Measurements from ENCODE around the gene SPO11.
A peak's percentile ranks its signal among the peaks of the same experiment; 100 is the strongest.

SPO11 gene

DNA sequence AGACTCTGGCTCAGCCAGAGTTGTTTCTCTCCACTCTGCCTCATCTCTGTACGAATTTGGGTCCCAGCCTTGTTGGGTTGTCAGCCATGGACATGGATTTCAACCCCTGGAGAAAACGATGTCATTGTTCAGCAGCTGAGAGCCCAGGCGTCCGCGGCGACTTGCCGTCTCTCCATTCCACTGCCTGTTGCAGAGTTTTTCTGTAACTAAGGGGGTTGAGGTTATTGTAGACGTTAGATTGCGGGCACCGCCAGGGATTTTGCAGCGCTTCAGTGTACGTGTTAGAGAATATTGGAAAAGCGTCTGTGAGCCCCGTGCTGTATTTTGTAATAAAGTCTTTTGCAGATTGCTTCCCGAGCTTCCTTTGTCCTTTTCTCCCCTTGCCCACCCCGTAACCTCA lies 48.5 kb downstream of the SPO11 start:
- no peak for DNase-seq

DNA sequence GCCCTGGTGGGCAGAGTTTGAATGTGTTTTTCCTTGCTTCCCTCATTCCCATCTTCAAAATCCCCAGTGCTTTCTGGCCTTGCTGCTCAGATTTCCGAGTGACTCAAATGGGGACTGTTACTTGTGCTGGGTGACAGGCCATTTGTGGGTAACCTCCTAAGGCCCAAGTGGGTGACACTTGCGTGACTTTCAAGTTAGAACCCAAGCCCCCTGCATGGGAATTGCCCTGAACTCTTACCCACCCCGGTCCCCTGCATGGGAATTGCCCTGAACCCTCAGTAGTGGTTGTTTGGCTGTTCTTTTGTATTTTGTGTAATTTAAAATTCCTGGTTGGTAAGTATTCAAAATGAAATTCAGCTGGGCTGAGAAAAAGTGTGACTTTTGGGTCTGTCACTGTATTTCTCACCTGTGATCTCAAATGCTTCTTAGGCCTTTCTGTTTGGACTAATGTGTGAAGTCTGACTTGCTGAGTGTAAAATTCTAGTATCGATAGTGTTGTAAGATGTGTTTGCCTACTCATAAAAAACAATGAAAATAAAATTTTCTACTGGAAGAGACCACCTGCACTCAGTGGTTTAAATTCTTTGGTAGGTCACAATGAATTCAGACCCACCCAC lies 49.2 kb downstream of the SPO11 start:
- no peak for DNase-seq

DNA sequence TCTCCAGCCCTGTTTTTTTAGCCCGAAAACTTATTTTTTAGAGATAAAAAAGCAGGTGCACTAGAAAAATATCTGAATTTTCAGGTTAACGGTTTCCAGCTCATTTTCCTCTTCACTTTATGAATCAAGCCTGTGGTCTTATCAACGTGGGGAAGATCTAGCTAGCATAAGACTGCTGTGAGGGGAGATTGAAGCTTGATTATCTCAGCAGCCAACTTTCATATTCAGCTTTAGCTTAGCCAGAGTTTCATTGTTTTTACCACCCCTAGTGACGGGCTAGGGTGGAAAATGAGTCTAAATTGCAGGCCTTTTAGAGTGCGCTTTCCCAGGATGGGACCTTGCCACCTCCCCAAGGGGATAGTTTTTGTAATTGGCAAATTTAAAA lies 49.7 kb downstream of the SPO11 start:
- no peak for DNase-seq

DNA sequence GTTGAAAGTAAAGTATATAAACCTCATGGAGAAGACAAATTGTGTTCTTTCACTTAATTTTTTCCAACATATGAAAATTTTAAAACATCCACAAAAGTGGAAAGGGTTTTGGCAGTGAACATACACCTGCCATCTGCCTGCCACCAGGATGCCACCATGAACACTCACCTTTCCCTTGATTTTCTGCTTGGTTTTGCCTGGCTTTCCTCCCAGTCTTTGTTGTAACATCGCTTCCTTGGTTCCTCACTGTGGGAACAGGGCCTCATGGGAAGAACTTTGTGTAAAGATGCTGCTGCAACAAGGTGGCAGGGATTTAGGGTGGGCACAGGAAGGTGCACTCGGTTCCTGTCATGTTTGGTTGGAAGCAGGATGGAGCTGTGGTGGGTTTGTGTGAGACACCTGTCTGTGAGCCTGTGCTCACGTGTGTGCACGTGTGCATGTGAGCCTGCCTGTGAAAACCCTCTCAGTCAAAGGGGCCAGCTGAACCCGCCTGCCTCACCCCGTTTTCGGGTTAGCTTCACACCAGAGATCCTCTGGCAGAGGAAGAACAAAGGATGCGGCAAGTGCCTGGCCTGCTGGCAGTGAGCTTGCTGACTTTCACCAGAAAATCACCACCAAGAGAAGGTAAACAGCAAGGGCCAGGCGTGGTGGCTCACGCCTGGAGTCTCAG lies 50.6 kb downstream of the SPO11 start:
- DNase-seq, result no peak

DNA sequence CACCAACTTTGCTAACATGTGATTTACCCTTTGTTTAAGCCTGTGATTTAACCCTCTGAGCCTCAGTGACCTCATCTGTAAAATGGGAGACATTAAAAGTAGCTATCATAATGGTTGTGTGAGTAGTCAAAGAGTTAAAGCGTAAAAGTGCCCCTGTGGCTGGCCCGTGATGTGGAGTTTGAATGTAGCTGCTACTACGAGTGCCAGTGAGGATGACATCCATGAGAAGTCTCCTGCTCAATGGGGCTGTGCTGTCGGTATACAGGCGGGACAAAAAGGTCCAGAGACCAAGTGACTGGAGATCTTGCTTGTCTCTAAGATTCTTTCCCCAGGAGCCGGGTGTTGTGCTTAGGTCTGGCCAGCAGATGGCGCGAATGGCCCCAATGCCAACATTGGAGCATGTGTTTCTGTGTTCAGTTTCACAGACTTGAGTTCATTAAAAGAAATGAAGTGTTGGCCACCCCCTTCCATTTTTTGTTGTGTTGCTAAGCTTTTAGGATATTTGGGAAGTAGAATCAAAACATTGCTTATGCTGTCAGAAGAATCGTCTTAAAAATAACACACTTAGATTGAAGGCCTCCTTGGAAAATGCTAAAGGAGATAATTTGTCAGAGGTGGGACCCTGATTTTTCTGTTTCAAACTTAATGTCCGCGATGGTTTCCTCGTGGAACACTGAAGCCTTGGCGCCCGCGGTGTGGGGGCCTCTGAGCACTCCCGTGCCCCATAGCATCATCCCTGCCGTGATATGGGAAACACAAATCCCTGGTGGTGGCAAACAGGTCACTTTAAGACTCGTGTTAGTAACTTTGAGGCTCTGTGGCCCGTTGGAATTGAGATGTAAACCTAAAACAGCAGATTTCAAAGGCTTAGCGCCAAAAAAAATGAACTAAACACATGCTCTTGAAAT lies 52.2 kb downstream of the SPO11 start:
- peak; percentile 26 for DNase-seq

DNA sequence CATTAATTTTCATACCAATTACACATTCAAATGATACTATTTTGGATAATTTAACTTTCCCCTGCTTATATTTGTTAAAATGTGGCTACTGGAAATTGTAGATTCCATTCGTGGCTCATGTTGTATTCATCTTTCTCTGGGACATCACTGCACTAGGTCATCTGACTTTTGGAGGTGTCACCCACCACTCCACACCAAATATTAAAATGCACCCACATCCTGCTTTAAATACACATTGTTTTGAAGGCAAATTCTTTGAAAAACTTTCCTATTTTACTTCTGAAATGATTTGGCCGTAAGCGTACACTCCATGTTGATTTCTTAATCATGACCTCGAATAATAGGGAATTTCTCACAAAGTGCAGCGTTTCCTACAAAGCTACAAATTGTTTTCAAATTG lies 52.9 kb downstream of the SPO11 start:
- no peak for DNase-seq

DNA sequence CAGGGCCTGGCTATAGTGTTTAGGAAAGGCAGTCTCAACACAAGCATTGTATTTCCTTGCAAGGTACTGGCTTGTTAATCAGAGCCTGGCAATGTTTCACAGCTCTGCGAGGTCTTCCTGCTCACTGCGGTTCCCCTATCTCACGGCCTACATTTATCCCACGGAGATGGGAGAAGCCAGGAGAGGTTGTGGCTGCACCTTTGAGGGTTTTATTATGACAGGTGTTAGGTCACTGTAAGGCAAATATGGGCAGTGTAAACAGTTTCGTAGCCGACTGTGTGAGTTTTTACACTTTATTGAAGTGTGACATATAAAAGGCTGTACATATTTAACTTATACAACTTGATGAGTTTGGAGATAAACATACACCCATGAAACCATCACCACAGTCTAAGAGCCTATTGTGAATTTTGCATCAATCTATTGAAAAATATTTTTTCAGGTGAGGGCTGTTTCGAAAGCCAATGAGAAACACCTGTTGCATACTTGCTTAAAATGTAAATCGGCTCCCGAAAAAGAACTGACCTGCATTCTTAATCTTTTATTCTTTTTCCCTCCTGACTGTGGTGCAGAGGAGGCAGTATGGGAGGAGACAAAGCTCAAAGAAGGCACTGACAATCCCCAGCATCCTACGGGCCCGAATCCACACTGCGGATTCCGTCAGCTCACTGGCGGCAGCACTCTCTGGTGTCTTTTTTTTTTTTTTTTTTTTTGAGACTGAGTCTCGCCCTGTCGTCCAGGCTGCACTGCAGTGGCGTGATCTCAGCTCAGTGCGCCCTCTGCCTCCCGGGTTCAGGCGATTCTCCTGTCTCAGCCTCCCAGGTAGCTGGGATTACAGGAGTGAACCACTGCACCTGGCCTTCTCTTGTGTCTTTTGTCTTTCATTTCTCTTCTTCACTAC lies 54.1 kb downstream of the SPO11 start:
- no peak for DNase-seq

DNA sequence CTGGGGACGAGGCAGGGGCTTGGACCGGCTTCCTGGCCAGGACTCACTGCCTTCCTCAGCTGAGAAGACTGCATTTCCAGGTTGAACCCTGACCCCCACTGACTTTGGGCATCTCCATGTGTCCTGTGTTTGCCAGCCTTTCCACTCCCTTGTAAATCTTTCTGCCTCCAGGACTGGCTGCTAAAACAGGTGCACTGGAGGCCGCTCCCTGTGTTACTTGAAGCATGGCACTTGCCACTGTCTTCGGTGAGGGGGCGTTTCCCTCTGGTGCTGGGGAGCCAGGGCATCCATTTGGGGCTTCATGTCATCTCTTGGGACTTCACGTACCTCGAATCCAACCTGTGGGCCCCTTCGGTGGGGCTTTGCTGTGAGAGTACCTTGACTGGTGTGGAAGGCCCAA lies 54.9 kb downstream of the SPO11 start:
- no peak for DNase-seq

DNA sequence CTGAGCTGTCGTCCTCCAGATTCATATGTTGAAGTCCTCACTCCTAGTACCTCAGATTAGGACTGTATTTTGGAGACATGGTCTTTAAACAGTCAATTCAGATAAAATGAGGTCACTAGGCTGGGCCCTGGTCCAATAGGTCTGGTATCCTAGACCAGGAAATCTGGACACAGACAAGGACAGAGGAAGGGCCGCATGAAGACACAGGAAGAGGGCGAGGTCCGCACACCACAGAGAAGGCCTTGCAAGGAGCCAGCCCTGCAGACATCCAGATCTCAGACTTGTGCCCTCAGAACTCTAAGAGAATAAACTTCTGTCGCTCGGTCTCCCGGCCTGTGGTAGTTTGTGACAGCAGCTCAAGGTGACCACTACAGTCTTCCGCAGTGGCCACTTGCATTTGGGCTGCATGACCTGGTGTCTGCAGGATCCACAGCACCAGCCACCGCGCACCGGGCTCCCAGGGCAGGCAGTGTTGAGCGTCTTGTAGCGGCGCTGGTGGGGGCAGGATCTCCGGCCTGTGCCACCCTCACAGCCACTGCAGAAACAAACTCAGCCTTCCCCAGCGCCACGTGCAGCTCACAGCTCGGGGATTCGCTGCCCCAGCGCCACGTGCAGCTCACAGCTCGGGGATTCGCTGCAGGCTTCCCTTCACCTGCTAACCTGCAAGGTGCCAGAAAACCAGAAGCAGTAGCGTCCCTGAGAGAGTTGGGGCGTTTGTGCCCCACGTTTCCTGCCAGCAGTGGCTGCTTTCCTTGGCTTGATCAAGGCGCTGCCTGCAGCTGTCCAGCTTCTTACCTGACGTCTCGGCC lies 55.6 kb downstream of the SPO11 start:
- DNase-seq, result no peak

DNA sequence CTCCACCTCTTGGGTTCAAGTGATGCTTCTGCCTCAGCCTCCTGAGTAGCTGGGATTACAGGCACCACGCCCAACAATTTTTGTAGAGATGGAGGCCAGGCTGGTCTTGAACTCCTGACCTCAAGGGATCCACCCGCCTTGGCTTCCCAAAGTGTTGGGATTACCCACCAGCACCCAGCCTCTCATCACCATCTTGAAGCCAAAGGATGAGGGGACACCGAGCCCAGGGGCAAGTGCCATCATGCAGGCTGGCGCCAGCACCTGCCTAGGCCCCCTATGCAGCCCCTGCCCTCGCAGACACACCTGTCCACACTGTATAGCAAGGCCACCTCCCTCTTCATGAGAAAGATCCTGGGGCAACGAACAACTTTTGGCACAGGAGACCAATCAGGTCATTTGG lies 56.3 kb downstream of the SPO11 start:
- no peak for DNase-seq

- DNase-seq, result no peak
Observed at GRCh38 chr20:57386762-57387161, 57.2 kb downstream of the SPO11 start.

GRCh38 chr20:57387463-57387862 lies 57.9 kb downstream of the SPO11 start:
- DNase-seq, result no peak

- DNase-seq, result no peak
Observed at GRCh38 chr20:57387945-57388371, 58.4 kb downstream of the SPO11 start.

DNA sequence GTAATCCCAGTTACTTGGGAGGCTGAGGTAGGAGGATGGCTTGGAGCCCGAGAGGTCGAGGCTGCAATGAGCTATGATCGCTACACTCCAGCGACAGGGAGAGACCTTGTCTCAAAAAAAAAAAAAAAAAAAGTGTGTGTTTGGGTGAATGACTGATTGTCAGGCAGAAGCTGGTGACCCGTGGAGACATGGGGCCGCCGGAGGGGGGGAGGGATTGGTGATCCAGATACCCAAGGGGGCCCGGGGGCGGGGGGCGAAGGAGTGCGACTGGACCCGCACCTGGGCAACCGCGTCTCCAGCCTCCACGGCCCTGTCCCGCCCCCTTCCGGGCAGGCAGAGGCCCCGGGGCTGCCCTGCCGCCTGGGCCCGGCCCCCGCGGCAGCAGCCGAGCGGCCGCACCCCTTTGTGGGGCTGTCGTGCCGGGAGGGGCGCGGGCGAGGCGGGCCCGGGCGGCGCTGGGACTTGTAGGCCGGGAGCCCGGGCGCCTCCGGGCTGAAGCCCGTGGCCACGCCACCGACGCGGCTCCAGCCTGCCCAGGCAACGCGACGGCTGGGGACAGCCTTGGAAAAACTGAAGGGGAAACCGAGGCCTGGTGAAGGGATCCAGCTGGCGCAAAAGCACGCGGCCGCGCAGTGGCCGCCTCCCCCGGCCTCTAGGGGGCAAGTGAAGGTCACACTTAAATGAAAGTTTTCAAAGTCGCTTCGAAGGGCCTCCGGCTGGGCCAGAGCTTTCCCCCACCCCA lies 59.5 kb downstream of the SPO11 start:
- no peak for DNase-seq

DNA sequence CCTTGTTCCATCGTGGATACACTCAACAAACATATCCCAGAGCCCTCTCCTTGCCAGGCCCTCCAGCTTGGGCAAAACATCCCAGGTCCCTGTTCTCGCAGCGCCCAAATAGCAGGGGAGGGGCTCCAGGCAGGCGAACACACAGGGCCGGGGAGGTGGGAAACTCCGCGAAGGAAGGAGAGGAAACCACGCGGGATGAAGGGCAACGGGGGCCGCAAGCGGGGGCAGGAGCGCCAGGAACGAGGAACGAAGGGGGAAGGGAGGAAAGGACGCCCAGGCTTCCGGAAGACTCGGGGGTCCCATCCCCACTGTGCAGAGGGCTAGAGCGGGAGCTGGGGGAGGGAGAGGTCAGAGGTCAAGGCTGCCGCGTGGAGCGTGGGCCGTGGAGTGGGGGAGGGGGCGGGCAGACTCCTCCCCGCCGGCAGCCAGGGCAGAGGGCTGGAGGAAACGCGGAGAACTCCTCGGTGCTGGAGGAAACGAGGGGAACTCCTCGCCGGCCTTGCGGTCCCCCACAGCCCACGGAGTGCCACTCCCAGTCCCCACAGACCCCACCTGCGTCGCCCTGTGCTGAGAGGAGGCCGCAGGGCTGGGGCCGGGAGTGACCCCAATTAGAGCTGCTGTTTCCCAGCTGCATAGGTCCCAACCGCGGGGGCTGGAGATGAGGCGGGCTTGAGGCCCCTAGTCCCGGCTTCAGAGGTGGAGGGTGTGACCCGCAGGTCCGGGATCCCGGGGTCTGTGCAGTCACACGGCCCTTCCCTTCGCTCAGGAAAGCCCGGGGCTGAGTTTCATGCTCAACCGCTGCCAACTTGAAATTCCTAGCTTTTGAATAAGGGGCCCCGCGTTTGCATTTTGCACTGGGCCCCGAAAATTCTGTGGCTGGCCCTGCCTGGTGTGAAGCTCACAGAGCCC lies 60.3 kb downstream of the SPO11 start:
- DNase-seq, result no peak

DNA sequence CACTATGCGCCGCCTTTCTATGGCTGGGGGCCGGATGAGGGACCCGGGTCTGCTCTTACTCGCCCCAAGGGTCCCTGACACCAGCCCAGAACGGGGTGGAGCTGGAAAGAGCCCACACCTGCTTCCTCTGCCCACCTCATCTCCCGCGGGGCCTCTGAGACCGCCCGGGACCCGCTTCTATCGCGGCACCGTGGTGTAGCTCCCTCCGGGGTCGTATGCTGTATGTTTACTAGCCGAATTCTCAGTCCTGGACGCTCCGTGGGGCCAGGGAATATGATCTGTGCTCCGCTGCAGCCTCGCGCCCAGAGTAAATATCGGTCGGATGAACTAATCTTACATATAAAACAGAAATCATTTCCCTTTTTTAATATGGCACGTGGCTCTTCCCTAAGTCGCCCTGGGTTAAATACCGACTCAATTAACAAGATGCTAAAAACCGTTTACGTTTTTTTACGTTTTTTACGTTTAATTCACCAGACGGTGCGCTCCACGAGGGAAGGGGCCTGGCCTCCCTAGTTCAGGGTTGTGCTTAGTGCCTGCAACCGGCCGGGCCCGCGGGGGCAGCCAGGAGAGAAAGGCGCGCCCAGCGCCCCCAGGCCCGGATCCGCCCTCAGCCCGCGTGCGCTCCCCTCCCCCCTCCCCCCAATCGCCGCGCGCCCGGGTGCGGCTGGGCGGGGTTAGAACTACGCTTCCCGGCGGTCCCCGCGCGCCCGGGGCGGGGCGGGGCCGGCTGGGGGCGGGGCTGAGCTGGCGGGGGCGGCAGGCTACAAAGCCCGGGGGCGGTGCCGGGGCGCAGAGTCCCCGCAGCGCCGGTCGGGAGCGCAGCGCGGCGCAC lies 61.2 kb downstream of the SPO11 start, which contains the start of gene RBM38:
TSS of gene RBM38 (plus strand) at position 793 of the 835 bp plus-strand sequence. CDS start 186 bp downstream, outside the sequence.
- DNase-seq, result no peak

- peak; percentile 15 for DNase-seq
Observed at GRCh38 chr20:57391439-57392301, 62.1 kb downstream of the SPO11 start.
